ENCODE data around the gene CACNA1H.
"Not testable (repeated sequence)": the region's sequence is repeated elsewhere in the genome, so short reads cannot be mapped to it uniquely, and the experiment has no call there.

The CACNA1H gene

GRCh38 chr16:1193143-1193824 is 40.4 kb downstream of the CACNA1H start:
- no peak for DNase-seq (ENCODE audit: low read depth)

GRCh38 chr16:1193825-1194581 is 41.1 kb downstream of the CACNA1H start:
- DNase-seq (ENCODE audit: low read depth): no peak

- no peak for DNase-seq (ENCODE audit: low read depth)
These were observed 41.9 kb downstream of the CACNA1H start for GRCh38 chr16:1194665-1195392.

- DNase-seq (ENCODE audit: low read depth): no peak
These were observed 42.4 kb downstream of the CACNA1H start for GRCh38 chr16:1195393-1195666.

GRCh38 chr16:1196494-1196893 is 43.6 kb downstream of the CACNA1H start:
- DNase-seq (ENCODE audit: low read depth): no peak

GRCh38 chr16:1197237-1197866 is 44.4 kb downstream of the CACNA1H start:
- no peak for DNase-seq (ENCODE audit: low read depth)

GRCh38 chr16:1198194-1198593 is 45.3 kb downstream of the CACNA1H start:
- DNase-seq (ENCODE audit: low read depth): no peak

GRCh38 chr16:1198671-1199346 is 45.9 kb downstream of the CACNA1H start:
- DNase-seq (ENCODE audit: low read depth): not testable (repeated sequence)

GRCh38 chr16:1199347-1200013 is 46.6 kb downstream of the CACNA1H start:
- no peak for DNase-seq (ENCODE audit: low read depth)

- DNase-seq (ENCODE audit: low read depth): no peak
These were observed 47.2 kb downstream of the CACNA1H start for GRCh38 chr16:1200014-1200627.

- no peak for DNase-seq (ENCODE audit: low read depth)
These were observed 48.5 kb downstream of the CACNA1H start for GRCh38 chr16:1201444-1201843.

- no peak for DNase-seq (ENCODE audit: low read depth)
These were observed 49.4 kb downstream of the CACNA1H start for GRCh38 chr16:1202274-1202673.

GRCh38 chr16:1204933-1205332 is 52.0 kb downstream of the CACNA1H start:
- DNase-seq (ENCODE audit: low read depth): no peak

- DNase-seq (ENCODE audit: low read depth): no peak
These were observed 53.4 kb downstream of the CACNA1H start for GRCh38 chr16:1206326-1206725.

- no peak for DNase-seq (ENCODE audit: low read depth)
These were observed 53.9 kb downstream of the CACNA1H start for GRCh38 chr16:1206786-1207185.

GRCh38 chr16:1208239-1208830 is 55.4 kb downstream of the CACNA1H start:
- no peak for DNase-seq (ENCODE audit: low read depth)

GRCh38 chr16:1209081-1209480 is 56.2 kb downstream of the CACNA1H start:
- DNase-seq (ENCODE audit: low read depth): no peak

- DNase-seq (ENCODE audit: low read depth): no peak
These were observed 57.6 kb downstream of the CACNA1H start for GRCh38 chr16:1210461-1210860.

- DNase-seq (ENCODE audit: low read depth): no peak
These were observed 58.8 kb downstream of the CACNA1H start for GRCh38 chr16:1211451-1212268.
